SK-N-SH (cell line): Measurements from ENCODE around the gene PPP1R1B.

Source experiments
- ELF1 ChIP-seq: IDR thresholded peaks from 2 replicates; pipeline ENCODE4 v1.4.0; 2012
- EZH2phosphoT487 ChIP-seq: fragments of 200-600 bp; sonication (generic); IDR thresholded peaks from 2 replicates; pipeline ENCODE4 v1.6.1; 2017; ENCODE audit warnings: low read depth, mixed run types, mild to moderate bottlenecking, antibody characterized with exemption, moderate library complexity, borderline replicate concordance
- FOSL2 ChIP-seq: IDR thresholded peaks from 2 replicates; pipeline ENCODE4 v1.4.0; 2012; ENCODE audit warnings: low read depth, mild to moderate bottlenecking, moderate library complexity, borderline replicate concordance
- FOXJ3 ChIP-seq: sonication (generic); formaldehyde crosslinking; IDR thresholded peaks from 2 replicates; pipeline ENCODE4 v1.5.1; 2020; ENCODE audit warnings: mild to moderate bottlenecking, missing genetic modification reagents
- GABPA ChIP-seq: IDR thresholded peaks from 2 replicates; pipeline ENCODE4 v1.4.0; 2012; ENCODE audit warnings: low read depth, mild to moderate bottlenecking
- NFIC ChIP-seq: IDR thresholded peaks from 2 replicates; pipeline ENCODE4 v1.4.0; 2012; ENCODE audit warnings: borderline replicate concordance
- NRF1 ChIP-seq: IDR thresholded peaks from 2 replicates; pipeline ENCODE4 v1.6.1; 2012; ENCODE audit warnings: low read depth, mild to moderate bottlenecking, low read length
- RCOR1 ChIP-seq: fragments of 150-350 bp; IDR thresholded peaks from 2 replicates; pipeline ENCODE4 v1.6.1; 2017; ENCODE audit warnings: antibody characterized with exemption, low read length
- REST ChIP-seq: IDR thresholded peaks from 2 replicates; pipeline ENCODE4 v1.6.1; 2012; ENCODE audit warnings: mild to moderate bottlenecking, low read depth, low read length, moderate library complexity
- RFX5 ChIP-seq: IDR thresholded peaks from 2 replicates; pipeline ENCODE4 v1.6.1; 2012; ENCODE audit warnings: mild to moderate bottlenecking, improper control_type of control experiment, low read length
- RXRA ChIP-seq: IDR thresholded peaks from 2 replicates; pipeline ENCODE4 v1.4.0; 2012; ENCODE audit warnings: low read depth, mild to moderate bottlenecking, borderline replicate concordance
- SIN3A ChIP-seq: IDR thresholded peaks from 2 replicates; pipeline ENCODE4 v1.6.1; 2012; ENCODE audit warnings: low read depth, mild to moderate bottlenecking, low read length, moderate library complexity, borderline replicate concordance
- USF2 ChIP-seq: fragments of 150-350 bp; IDR thresholded peaks from 2 replicates; pipeline ENCODE4 v1.6.1; 2017; ENCODE audit warnings: antibody characterized with exemption, low read length, low read depth, borderline replicate concordance
- TF ChIP-seq, protein P1 (sequence below): fragments of 200-600 bp; sonication (generic); IDR thresholded peaks from 2 replicates; pipeline ENCODE4 v1.6.1; 2017; ENCODE audit warnings: antibody characterized with exemption, mild to moderate bottlenecking, moderate library complexity

GRCh38 chr17:39667945-39668924 is 41.5 kb downstream of the PPP1R1B start, which contains the start of gene PNMT:
- no peak for TF ChIP-seq RXRA
- TF ChIP-seq, protein P1, sequence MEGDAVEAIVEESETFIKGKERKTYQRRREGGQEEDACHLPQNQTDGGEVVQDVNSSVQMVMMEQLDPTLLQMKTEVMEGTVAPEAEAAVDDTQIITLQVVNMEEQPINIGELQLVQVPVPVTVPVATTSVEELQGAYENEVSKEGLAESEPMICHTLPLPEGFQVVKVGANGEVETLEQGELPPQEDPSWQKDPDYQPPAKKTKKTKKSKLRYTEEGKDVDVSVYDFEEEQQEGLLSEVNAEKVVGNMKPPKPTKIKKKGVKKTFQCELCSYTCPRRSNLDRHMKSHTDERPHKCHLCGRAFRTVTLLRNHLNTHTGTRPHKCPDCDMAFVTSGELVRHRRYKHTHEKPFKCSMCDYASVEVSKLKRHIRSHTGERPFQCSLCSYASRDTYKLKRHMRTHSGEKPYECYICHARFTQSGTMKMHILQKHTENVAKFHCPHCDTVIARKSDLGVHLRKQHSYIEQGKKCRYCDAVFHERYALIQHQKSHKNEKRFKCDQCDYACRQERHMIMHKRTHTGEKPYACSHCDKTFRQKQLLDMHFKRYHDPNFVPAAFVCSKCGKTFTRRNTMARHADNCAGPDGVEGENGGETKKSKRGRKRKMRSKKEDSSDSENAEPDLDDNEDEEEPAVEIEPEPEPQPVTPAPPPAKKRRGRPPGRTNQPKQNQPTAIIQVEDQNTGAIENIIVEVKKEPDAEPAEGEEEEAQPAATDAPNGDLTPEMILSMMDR: peak; percentile 61
- no peak for TF ChIP-seq GABPA
- TF ChIP-seq NFIC: 0 out of 2 replicates have a peak, but pooled peaks have one; percentile 17
- no peak for TF ChIP-seq REST
- no peak for TF ChIP-seq RFX5
- 0 out of 2 replicates have a peak, but pooled peaks have one; percentile 16 for TF ChIP-seq NRF1
- TF ChIP-seq ELF1: no peak
- no peak for TF ChIP-seq SIN3A
- no peak for TF ChIP-seq USF2
- no peak for TF ChIP-seq EZH2phosphoT487
- TF ChIP-seq RCOR1: no peak; the same call in 1 of the 2 replicates
- TF ChIP-seq FOXJ3 (CRISPR knock-in tag): no peak
- TF ChIP-seq FOSL2: no peak
